ENCODE results near the gene AFAP1L2.
"Not testable (repeated sequence)": the region's sequence is repeated elsewhere in the genome, so short reads cannot be mapped to it uniquely, and the experiment has no call there.

Gene AFAP1L2

DNA sequence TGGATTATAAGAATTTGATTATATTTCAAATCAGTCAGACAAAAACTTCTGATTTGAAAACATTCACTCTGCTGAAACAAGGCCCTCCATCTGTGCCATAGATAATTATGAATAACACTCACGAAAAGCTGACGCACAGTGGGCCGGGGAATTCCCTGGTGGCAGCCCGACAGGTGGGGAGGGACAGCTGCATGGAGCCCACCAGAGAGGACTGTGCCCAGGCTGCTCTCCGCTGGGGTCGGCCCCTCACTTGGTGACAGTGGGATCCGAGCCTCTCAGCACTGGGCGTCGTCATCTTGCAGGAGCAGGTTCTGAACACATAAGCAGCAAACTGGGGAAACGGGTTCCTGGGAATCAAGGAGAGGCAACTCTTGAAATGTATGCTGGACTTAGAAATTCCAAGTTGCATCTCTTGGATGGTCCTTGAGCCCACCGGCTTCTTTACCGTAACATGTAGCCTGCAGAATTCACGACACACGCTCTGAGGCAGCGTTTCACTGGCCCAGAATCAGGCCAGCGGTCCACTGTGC, 41.4 kb downstream of the AFAP1L2 start:
- DNase-seq (ENCODE audit: low read depth in 2 of 2), result no peak

DNA sequence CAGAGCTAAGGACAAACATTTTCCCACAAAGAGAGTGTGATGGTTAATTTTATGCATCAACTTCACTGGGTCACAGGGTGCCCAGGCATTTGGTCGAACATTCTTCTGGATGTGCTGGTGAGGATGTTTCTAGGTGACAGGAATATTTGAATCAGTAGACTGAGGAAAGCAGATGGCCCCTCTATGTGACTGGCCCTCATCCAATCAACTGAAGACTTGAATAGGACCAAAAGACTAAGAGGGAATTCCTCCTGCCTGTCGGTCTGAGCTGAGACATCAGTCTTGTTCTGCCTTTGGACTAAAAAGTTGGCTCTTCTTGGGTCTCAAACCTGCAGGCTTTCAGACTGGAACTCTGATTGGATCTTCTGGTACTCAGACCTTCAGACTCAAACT, 44.4 kb downstream of the AFAP1L2 start:
- DNase-seq (ENCODE audit: low read depth in 2 of 2), result no peak

DNA sequence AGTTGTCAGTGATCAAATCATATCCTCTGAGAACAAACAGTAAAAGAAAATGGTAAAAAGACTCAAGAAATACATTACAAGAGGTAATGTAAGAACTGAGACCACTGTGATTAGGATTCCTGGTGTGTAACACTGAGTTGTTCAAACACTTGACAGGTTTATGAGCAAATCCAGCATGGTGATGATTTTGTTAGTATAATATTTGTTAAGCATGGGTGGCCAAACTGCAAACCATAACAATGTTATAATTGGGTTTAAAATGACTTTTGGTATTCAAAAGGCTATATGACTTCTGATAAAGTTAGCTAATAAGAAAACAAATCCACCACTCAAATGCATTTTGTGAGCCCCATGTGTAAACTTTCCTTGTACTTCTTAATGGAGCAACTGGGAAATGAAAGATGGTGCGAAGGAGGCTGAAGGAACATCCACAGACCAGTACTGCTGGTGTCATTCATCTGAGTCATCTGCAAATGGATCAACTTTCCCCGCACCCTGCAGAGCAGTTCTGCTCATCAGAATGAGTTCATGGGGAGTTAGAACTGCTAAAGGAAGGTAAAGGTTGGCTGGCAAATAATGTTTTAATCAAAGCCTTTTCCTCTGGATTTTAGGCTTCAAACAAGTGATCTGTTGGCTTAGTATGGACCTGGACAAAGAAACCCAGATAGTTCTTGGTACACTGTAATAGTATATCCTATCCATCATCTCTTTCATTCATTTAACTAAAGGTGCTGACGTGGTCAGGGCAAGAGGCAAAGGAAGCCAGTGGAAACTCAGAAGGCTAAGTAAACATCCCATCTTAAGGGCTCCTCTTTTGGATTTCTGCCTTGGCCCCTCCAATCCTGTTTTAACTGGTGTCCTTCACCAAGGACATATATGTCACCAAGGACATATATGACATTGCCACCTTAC, 45.0 kb downstream of the AFAP1L2 start:
- no peak for DNase-seq (ENCODE audit: low read depth in 2 of 2)

DNA sequence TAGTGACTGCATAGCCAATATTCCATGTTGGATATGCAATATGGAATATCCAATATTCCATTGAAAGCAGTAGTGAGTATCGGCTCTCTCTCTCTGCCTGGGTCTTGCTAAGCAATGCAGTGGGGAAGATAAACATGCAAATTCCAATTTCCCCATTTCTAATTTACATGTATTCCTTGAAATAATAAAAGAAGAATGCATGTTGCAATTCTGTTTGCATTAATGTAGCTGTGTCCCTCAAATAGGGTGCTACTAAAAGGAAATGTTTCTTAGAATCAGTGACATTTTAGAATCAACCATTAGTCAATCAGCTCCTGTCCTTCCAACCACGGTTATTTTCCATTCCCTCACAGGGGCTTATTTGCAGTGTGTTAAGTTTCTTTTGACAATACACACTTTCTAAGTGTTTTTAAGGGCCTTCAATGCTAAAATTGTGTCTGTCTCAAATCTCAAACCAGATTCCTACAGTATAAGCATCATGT, 46.7 kb downstream of the AFAP1L2 start:
- DNase-seq (ENCODE audit: low read depth in 2 of 2), result no peak

DNA sequence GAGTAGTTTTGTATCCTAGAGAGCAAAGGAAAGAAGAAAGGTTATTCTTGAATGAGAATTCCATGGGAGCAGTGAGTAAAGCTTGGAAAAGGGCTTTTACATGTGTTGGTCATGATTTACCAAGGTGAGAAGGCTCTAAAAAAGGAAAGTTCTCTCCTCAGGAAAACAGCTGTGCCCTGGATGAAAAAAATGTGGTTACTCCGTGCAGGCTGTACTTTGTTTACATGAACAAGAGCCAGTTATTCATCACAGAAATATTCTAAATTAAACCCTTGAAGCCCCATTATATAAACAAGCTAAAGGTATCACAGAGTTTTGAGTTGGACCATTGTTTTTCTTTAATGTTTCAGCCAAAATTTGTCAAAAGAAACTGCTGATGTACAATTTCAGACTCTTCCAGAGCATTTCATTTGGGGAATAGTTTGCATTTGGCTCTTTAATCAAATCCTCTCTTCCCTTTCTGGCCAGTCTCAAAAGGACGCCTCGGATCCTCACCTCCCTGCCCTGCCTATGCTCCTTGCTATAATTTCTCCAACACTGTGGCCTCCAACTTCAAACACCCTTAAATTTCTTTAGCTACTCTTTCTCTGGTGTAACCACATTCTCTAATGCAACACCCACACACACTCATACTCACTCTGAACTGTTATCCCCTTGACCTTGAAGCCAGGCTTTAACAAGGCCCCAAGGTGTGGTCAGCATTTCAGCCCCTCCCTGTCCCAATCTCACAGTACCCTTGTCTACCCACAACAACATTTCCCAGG, 47.4 kb downstream of the AFAP1L2 start:
- DNase-seq (ENCODE audit: low read depth in 2 of 2), result no peak

DNA sequence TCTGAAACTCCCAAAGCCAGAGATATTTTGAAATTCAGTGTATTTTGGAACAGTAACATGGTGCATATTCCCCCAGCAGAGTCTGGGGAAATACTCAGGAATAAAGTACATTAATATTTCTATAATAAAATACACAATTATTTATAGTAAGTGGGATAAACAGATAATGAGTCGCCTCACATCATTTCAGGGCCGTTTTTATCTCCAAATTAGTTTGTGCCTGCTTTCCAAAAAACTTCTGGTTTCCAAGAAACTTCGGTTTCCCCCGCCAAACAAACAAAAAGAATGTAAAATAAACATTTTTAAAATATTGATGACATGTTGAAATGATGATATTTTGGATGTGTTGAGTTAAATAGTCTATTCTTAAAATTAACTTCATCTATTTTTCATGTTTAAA, 48.2 kb downstream of the AFAP1L2 start:
- DNase-seq (ENCODE audit: low read depth in 2 of 2), result no peak

DNA sequence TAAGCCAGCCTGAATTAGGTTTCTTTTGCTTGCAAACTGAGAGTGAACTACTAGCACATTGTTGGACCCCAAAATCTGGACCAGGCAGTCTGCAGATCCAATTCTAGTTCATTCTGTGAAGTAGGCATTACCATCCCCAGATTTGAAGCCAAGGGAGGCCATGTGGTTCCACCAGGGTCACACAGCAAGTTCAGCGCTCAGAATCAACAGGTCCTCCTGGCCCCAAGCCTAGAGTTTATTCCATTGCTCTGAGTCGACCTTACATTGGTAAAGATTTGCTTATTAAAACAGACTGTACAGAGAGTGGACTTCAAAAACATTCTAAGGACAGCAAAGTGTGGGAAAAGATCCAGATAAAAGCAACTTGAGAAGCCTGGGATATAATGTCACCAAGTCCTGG, 50.9 kb downstream of the AFAP1L2 start:
- DNase-seq (ENCODE audit: low read depth in 2 of 2), result no peak

DNA sequence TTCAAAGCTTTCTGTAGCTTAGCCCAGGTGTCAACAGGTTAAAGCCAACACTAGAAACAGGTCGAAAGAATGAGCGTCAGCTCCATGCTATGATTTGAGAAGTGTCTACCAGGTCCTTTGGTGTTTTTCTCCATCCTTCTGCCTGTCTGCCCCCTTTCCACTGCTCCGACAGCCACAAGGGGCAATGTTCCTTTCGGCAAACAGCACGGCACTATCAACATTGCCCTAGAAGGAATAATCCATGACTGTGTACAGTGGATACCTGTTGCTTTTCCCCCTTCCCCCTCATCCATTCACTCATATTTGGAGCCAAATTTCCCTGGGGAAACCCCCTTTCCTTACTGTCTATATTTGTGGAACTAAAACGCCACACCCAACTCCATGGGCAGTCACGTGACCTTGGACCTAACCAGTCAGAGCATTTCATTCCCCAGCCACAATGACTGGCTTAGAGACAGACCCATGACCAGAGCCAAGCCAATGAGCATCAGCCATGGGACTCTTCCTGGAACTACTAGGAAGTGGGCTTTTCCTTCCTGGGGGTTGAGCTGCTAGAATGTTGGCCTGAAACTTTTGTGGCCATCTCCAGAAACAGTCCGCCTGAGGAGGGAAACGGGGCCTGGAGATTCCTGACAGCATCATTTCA, 51.5 kb downstream of the AFAP1L2 start:
- no peak for DNase-seq (ENCODE audit: low read depth in 2 of 2)

DNA sequence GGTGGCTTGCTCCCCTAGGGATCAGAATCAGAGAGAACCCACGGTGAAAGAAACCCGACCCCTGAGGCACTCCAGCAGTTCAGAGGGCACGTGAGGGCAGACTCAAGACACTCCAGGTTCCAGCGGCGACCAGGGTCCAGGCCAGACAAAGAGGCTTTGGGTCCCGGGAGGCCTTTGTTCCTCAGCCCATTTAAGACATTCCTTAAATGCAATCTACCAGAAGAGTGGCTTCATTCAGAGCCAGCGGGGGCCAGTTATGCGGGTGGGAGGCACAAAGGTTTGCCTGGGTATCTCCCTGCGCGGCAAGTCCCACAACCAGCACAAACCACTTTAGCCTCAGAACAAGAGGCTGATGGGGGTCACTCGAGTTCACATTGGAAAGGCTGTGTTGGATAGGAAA, 53.6 kb downstream of the AFAP1L2 start:
- DNase-seq (ENCODE audit: low read depth in 2 of 2), result no peak

DNA sequence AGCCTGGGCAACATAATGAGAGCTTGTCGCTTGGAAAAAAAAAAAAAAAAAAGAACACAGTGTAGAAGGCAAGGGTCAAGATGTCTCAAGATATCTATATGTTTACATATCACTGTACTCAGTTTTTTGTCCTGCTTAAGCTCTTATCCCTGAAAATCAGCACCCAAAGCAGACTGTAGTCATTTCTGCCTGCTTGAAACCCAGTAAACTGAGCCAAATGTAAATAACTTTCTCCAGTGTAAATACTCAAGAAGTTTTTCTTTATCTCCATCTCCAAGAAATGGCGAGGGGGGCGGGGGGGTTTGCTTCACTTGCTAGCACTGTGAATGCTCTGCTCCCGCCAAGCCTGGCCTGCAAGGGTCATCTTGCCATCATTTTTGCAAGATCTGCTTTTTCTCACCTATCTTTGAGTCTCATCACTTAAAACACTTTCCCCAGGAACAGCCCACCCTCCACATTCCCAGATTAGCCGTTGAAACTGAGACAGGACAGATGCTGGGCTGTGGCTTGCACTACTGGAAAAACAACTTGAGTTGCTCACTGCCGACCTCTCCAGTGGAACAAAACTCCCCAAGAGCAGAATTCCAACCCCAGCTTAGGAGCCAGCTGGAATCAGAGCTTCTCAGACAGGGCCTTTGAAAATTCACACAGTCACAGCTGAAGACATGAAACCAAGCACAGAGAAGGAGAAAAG, 54.6 kb downstream of the AFAP1L2 start:
- DNase-seq (ENCODE audit: low read depth in 2 of 2), result no peak

DNA sequence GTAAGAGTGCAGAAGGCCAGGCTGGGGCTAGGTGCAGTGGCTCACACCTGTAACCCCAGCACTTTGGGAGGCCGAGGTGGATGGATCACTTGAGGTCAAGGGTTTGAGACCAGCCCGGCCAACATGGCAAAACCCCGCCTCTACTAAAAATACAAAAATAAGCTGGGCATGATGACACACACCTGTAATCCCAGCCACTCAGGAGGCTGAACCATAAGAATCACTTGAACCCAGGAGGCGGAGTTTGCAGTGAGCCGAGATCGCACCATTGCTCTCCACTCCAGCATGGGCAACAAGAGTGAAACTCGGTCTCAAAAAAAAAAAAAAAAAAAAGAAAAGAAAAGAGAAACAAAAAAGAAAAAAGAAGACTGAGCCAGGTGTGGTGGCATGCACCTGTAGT, 55.2 kb downstream of the AFAP1L2 start:
- DNase-seq (ENCODE audit: low read depth in 2 of 2), result not testable (repeated sequence)

DNA sequence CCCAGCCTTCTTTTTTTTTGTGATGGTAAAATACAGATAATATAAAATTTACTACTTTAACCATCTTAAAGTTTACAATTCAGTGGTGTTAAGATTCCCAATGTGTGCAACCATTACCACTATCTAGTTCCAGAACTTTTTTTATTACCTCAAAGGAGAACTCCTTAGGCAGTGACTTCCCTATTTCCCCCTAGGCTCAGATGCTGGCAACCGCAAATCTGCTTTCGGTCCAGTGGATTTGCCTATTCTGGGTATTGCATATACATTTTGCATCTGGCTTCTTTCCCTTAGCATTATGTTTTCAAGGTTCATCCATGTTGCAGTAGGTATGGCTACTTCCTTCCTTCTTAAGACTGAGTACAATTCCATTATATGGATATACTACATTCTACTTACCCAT, 56.5 kb downstream of the AFAP1L2 start:
- no peak for DNase-seq (ENCODE audit: low read depth in 2 of 2)

DNA sequence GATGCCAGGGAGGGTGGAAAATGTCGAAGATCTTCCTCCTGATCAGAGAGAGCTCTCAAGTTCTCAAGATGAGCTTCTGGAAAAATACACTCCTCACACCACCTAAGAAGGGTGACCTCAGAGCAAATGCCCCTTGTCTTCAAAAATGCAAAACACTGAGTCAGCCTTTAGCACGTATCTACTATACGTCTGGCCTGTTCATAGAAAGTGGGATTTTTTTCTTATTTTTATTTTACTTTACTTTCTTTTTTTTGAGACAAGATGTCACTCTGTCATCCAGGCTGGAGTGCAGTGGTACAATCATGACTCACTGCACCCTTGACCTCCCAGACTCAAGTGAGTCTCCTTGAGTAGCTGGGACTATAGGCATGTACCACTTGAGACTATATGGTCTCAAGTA, 57.1 kb downstream of the AFAP1L2 start:
- no peak for DNase-seq (ENCODE audit: low read depth in 2 of 2)

DNA sequence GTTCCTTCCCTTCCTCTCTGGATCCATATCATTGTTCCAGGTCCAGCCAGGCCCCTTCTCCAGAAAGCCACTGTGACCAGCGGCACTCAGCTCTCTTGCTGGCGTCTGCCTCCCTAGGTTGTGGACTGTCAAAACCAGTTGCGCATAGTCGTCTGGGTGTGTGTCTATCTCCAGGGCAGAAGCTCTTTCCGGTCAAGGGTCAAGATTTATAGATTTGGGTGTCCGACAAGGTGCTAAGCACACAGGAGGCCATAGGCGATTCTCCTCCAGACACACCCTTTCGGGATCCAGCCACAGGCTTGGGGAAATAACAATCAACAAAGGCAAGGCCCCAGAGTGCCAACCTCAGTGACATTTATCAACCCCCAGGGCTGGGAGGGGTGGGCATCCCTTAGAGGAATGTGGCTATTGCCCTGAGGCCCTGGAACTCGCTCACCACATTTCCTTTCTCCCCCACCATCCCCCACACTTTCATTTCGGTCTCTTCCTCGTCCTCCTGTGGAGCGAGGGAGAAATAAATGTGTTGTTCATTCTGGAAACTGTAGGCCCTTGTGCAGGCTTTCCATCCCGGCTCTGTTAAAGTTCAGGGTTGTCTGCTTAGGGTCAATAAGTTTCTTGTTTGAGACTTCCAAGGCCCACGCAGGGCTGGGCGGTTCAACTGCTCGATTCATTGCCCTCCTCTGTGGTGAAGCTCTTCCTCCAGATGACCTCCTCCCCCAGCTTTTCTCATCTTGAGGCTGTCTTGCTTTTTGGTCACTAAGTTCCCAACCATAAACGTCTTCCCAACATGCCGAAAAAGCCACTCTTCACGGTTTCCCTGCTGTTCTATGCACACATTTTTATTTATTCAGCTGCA, 57.9 kb downstream of the AFAP1L2 start:
- DNase-seq (ENCODE audit: low read depth in 2 of 2), result no peak

DNA sequence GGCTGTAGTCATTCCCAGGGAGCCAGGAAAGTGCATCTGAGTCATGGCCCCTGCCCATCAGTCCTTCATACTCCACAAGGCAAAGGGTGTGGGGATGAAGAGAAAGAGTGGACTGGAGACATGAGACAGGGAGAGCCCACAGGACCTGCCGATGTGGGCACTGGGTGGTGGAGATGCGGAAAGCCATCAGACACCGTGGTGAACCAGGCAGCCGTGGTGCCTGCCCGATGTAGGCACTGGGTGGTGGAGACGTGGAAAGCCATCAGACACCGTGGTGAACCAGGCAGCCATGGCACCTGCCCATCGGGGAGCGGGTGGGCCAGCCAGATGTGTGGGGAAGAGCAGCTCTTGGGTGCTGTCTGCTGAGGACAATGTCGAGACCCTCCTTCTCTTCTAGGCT, 58.6 kb downstream of the AFAP1L2 start:
- DNase-seq (ENCODE audit: low read depth in 2 of 2), result no peak

DNA sequence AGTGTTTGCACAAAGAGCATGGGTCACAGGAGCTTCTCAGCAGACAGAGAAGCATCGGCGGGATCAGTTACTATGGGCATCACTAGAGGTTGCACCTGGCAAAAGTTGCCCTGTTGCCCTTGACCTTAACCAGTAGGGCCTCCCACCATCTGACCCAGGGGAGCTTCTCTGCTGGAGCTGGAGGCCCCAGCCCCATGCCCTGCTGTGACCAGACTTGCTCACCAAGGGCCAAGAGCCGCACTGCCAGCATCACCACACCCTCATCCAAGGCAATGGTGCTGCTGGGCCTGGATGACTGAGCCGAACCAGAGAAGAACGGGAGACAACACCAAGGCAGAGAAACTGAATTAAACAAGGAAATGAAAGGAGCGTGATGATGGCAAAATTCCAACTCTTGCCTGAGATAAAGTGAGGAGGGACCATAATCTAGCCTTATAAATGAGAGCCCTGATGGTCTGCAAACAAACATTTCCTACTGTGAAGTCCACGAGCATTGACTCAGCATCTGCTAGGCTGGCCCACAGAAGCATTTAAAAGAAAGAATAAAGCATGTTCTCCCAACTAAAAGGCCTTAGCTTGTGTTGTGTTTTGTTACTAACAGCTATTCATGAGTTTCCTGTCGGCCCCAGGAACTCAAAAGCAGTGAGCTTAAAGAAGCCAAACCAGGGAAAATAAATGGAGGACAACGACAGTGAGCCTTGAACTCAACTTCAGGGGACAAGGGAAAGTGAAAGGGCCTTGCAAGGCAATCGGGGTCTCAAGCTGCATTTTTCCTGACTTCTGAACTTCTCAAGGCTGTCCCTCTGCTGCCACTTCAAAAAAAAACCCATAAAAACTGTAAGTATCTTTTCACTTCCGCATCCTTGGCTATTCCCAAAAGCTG, 60.4 kb downstream of the AFAP1L2 start:
- DNase-seq (ENCODE audit: low read depth in 2 of 2), result no peak

DNA sequence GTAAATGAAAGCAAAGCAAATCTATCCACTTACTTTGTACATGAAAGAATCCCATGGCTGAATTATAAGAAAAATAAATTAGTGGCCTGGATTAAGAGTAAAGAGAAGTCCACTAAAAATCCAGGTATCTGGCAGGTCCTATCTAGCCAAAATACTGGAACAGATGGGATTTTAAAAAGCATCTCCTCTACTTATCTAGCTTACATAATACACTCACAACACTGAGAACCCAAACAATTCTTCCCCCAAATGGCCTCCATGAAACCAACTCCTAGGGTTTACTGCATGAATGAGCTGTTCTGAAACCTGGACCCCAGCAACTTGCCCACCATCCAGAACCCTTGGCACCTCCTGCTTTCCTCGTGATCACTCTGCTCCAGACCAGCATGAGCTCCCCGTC, 61.3 kb downstream of the AFAP1L2 start:
- DNase-seq (ENCODE audit: low read depth in 2 of 2), result no peak

DNA sequence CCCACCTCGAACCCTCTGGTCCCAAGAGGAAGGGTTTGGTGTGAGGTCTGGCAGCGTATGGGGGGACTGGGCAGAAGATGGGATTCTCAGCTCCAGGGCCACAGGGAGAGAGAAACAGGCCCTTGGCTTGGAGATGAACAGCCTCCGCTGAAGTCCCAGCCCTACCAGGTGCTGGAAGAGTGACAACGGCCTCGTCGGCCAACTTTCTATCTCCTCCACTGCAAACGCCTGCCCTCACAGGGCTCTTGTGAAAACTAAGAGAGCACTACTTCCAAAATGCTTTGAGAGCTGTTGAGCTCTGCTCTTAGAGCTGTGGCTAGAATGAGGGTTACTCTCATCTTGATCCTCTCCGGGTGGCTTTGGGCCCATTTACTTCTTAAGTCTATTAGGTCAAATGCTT, 63.5 kb downstream of the AFAP1L2 start:
- no peak for DNase-seq (ENCODE audit: low read depth in 2 of 2)

All from stimulated activated CD4-positive, alpha-beta T cell treated with anti-CD3 and anti-CD28 coated beads, Interleukin-4, amount 100 ng/mL, for 48 hours (primary cell).